ENCODE data around the gene MPPED2. TPM values are rescaled to one million over a fixed set of nuclear protein-coding genes. Genes with fewer than 3 reads are reported as not detected.
A peak's percentile ranks its signal among the peaks of the same experiment; 100 is the strongest.

Gene MPPED2
- total and polyA plus RNA-seq, 5 donors, result 1.7 to 3.8 (median 3.5) TPM

GRCh38 chr11:30502305-30502704 lies 83.8 kb downstream of the MPPED2 start:
- intact Hi-C loops (cut with DNase I), result loop anchor here in 1 of 4 donors (10.0 kb wide), 1 partner anchor 108 kb away; no protein-coding TSS in a partner anchor

GRCh38 chr11:30501744-30502143 lies 84.4 kb downstream of the MPPED2 start:
- ATAC-seq (no peak), DNase-seq (no peak)
- 83% methylated on average over 2 of the region's 2 CpGs for WGBS
- no peaks in the 10 kb centered on the region for H3K27me3 ChIP-seq (ENCODE audit: control insufficient read depth, insufficient read depth)
- H3K4me3 ChIP-seq (ENCODE audit: low read length), result no peak overlapping the region
- intact Hi-C loops (cut with DNase I), result loop anchor here in 1 of 4 donors (10.0 kb wide), 1 partner anchor 107 kb away; no protein-coding TSS in a partner anchor
- no peaks in the 10 kb centered on the region for H3K9me3 ChIP-seq (ENCODE audit: control insufficient read depth, low read length)
- no peaks in the 10 kb centered on the region for H3K4me1 ChIP-seq (ENCODE audit: control insufficient read depth, insufficient read depth, low read length)
- no peak overlapping the region for H3K27ac ChIP-seq (ENCODE audit: low read length)

More at GRCh38 chr11:30502305-30502704, 83.8 kb downstream of the MPPED2 start:
- WGBS, result 53% methylated on average over 2 of the region's 2 CpGs
- Histone ChIP-seq H3K4me3 (ENCODE audit: low read length) (no peak overlapping the region), H3K27ac (ENCODE audit: low read length) (no peak overlapping the region), H3K27me3 (ENCODE audit: control insufficient read depth, insufficient read depth) (no peaks in the 10 kb centered on the region), H3K9me3 (ENCODE audit: control insufficient read depth, low read length) (no peaks in the 10 kb centered on the region), H3K4me1 (ENCODE audit: control insufficient read depth, insufficient read depth, low read length) (no peaks in the 10 kb centered on the region)
- DNase-seq, result no peak
- ATAC-seq, result no peak

GRCh38 chr11:30499940-30500339 lies 86.2 kb downstream of the MPPED2 start:
- DNase-seq (no peak), ATAC-seq (no peak)
- Histone ChIP-seq H3K27me3 (ENCODE audit: control insufficient read depth, insufficient read depth) (no peaks in the 10 kb centered on the region), H3K9me3 (ENCODE audit: control insufficient read depth, low read length) (no peaks in the 10 kb centered on the region), H3K4me1 (ENCODE audit: control insufficient read depth, insufficient read depth, low read length) (no peaks in the 10 kb centered on the region), H3K4me3 (ENCODE audit: low read length) (no peak overlapping the region), H3K27ac (ENCODE audit: low read length) (no peak overlapping the region)
- intact Hi-C loops (cut with DNase I), result loop anchor here in 1 of 4 donors (10.0 kb wide), 1 partner anchor 105 kb away; no protein-coding TSS in a partner anchor
- WGBS, result 58% methylated on average over 1 of the region's 1 CpG

- no peak for ATAC-seq
- no peak overlapping the region for H3K27ac ChIP-seq (ENCODE audit: low read length)
- H3K9me3 ChIP-seq (ENCODE audit: control insufficient read depth, low read length), result no peaks in the 10 kb centered on the region
- intact Hi-C loops (cut with DNase I), result no loop called here
- H3K27me3 ChIP-seq (ENCODE audit: control insufficient read depth, insufficient read depth), result no peaks in the 10 kb centered on the region
- WGBS, result 92% methylated on average over 5 of the region's 5 CpGs
- no peaks in the 10 kb centered on the region for H3K4me1 ChIP-seq (ENCODE audit: control insufficient read depth, insufficient read depth, low read length)
- no peak overlapping the region for H3K4me3 ChIP-seq (ENCODE audit: low read length)
- no peak for DNase-seq
These were observed 88.6 kb downstream of the MPPED2 start for GRCh38 chr11:30497600-30497999.

- 95% methylated on average over 3 of the region's 3 CpGs for WGBS
- Histone ChIP-seq H3K9me3 (ENCODE audit: control insufficient read depth, low read length) (no peaks in the 10 kb centered on the region), H3K4me3 (ENCODE audit: low read length) (no peak overlapping the region), H3K4me1 (ENCODE audit: control insufficient read depth, insufficient read depth, low read length) (no peaks in the 10 kb centered on the region), H3K27ac (ENCODE audit: low read length) (no peak overlapping the region), H3K27me3 (ENCODE audit: control insufficient read depth, insufficient read depth) (no peaks in the 10 kb centered on the region)
- ATAC-seq (no peak), DNase-seq (no peak)
- intact Hi-C loops (cut with DNase I), result no loop called here
These were observed 89.2 kb downstream of the MPPED2 start for GRCh38 chr11:30496935-30497334.

GRCh38 chr11:30495437-30495836 lies 90.7 kb downstream of the MPPED2 start:
- intact Hi-C loops (cut with DNase I), result no loop called here

GRCh38 chr11:30489511-30489910 lies 96.6 kb downstream of the MPPED2 start:
- intact Hi-C loops (cut with DNase I), result loop anchor here in 1 of 4 donors (10.0 kb wide), 1 partner anchor 95 kb away; the partner anchor contains the start of gene MPPED2
- 62% methylated on average over 4 of the region's 4 CpGs for WGBS
- no peak for ATAC-seq

More at GRCh38 chr11:30495437-30495836, 90.7 kb downstream of the MPPED2 start:
- Histone ChIP-seq H3K4me1 (ENCODE audit: control insufficient read depth, insufficient read depth, low read length) (no peaks in the 10 kb centered on the region), H3K27me3 (ENCODE audit: control insufficient read depth, insufficient read depth) (no peaks in the 10 kb centered on the region), H3K4me3 (ENCODE audit: low read length) (no peak overlapping the region), H3K27ac (ENCODE audit: low read length) (no peak overlapping the region), H3K9me3 (ENCODE audit: control insufficient read depth, low read length) (no peaks in the 10 kb centered on the region)
- 58% methylated on average over 5 of the region's 5 CpGs for WGBS
- no peak for ATAC-seq
- DNase-seq, result no peak

GRCh38 chr11:30489076-30489475 lies 97.1 kb downstream of the MPPED2 start:
- H3K9me3 ChIP-seq (ENCODE audit: control insufficient read depth, low read length), result no peaks in the 10 kb centered on the region
- H3K27me3 ChIP-seq (ENCODE audit: control insufficient read depth, insufficient read depth), result no peaks in the 10 kb centered on the region
- no peaks in the 10 kb centered on the region for H3K4me1 ChIP-seq (ENCODE audit: control insufficient read depth, insufficient read depth, low read length)
- WGBS, result 69% methylated on average over 1 of the region's 1 CpG
- H3K27ac ChIP-seq (ENCODE audit: low read length), result no peak overlapping the region
- intact Hi-C loops (cut with DNase I), result loop anchor here in 1 of 4 donors (10.0 kb wide), 1 partner anchor 96 kb away; the partner anchor contains the start of gene MPPED2
- ATAC-seq (no peak), DNase-seq (no peak)
- H3K4me3 ChIP-seq (ENCODE audit: low read length), result no peak overlapping the region

More at GRCh38 chr11:30489511-30489910, 96.6 kb downstream of the MPPED2 start:
- DNase-seq, result no peak
- no peak overlapping the region for H3K27ac ChIP-seq (ENCODE audit: low read length)
- H3K27me3 ChIP-seq (ENCODE audit: control insufficient read depth, insufficient read depth), result no peaks in the 10 kb centered on the region
- no peak overlapping the region for H3K4me3 ChIP-seq (ENCODE audit: low read length)
- H3K4me1 ChIP-seq (ENCODE audit: control insufficient read depth, insufficient read depth, low read length), result no peaks in the 10 kb centered on the region
- H3K9me3 ChIP-seq (ENCODE audit: control insufficient read depth, low read length), result no peaks in the 10 kb centered on the region

GRCh38 chr11:30488304-30488998 lies 97.7 kb downstream of the MPPED2 start:
- ATAC-seq (peak; percentile 55 to 59), DNase-seq (peak in 1 of 3 donors; percentile 30)
- Histone ChIP-seq H3K27me3 (ENCODE audit: control insufficient read depth, insufficient read depth) (no peaks in the 10 kb centered on the region), H3K4me1 (ENCODE audit: control insufficient read depth, insufficient read depth, low read length) (no peaks in the 10 kb centered on the region), H3K4me3 (ENCODE audit: low read length) (no peak overlapping the region), H3K9me3 (ENCODE audit: control insufficient read depth, low read length) (no peaks in the 10 kb centered on the region), H3K27ac (ENCODE audit: low read length) (no peak overlapping the region)
- intact Hi-C loops (cut with DNase I), result loop anchor here in 1 of 4 donors (10.0 kb wide), 1 partner anchor 96 kb away; the partner anchor contains the start of gene MPPED2
- WGBS, result 53% methylated on average over 8 of the region's 8 CpGs

- intact Hi-C loops (cut with DNase I), result loop anchor here in 1 of 4 donors (10.0 kb wide), 1 partner anchor 97 kb away; the partner anchor contains the start of gene MPPED2
- no peaks in the 10 kb centered on the region for H3K27me3 ChIP-seq (ENCODE audit: control insufficient read depth, insufficient read depth)
- DNase-seq, result peak; percentile 26 to 56 (median 48)
- no peak overlapping the region for H3K27ac ChIP-seq (ENCODE audit: low read length)
- H3K9me3 ChIP-seq (ENCODE audit: control insufficient read depth, low read length), result no peaks in the 10 kb centered on the region
- 78% methylated on average over 3 of the region's 3 CpGs for WGBS
- peak; percentile 76 to 83 for ATAC-seq
- H3K4me3 ChIP-seq (ENCODE audit: low read length), result no peak overlapping the region
- no peaks in the 10 kb centered on the region for H3K4me1 ChIP-seq (ENCODE audit: control insufficient read depth, insufficient read depth, low read length)
These were observed 98.8 kb downstream of the MPPED2 start for GRCh38 chr11:30487200-30487898.

GRCh38 chr11:30485756-30486155 lies 100.4 kb downstream of the MPPED2 start:
- no peaks in the 10 kb centered on the region for H3K4me1 ChIP-seq (ENCODE audit: control insufficient read depth, insufficient read depth, low read length)
- DNase-seq (no peak), ATAC-seq (no peak)
- intact Hi-C loops (cut with DNase I), result loop anchor here in 1 of 4 donors (10.0 kb wide), 1 partner anchor 99 kb away; the partner anchor contains the start of gene MPPED2
- H3K9me3 ChIP-seq (ENCODE audit: control insufficient read depth, low read length), result no peaks in the 10 kb centered on the region
- 87% methylated on average over 3 of the region's 3 CpGs for WGBS
- H3K27ac ChIP-seq (ENCODE audit: low read length), result no peak overlapping the region
- H3K27me3 ChIP-seq (ENCODE audit: control insufficient read depth, insufficient read depth), result no peaks in the 10 kb centered on the region
- H3K4me3 ChIP-seq (ENCODE audit: low read length), result no peak overlapping the region

Data from right cardiac atrium (tissue), 5 donors.